HL-60 (cell line): ENCODE results near the gene CEP68.
A peak's percentile ranks its signal among the peaks of the same experiment; 100 is the strongest.

Experiments used
- DNase-seq, 2 experiments: peaks; one replicate each; pipeline ENCODE4 v3.0.0-alpha.2; 2010 to 2020; ENCODE audit warnings: low read depth in 1 of 2, low spot score in 1 of 2
- H3K27ac ChIP-seq: fragments of 250-450 bp; sonication (Bioruptor Pico); replicated peaks from 2 replicates; pipeline ENCODE4 v1.5.1; 2020; ENCODE audit warnings: mild to moderate bottlenecking, moderate library complexity
- H3K27me3 ChIP-seq: fragments of 250-450 bp; sonication (Bioruptor Pico); 2 replicates; pipeline ENCODE4 v1.5.1; 2021; ENCODE audit warnings: mild to moderate bottlenecking, moderate library complexity; ENCODE audit not compliant: insufficient read depth, poor library complexity, severe bottlenecking
- H3K4me3 ChIP-seq: replicated peaks from 2 replicates; pipeline ENCODE4 v1.5.1; 2011; ENCODE audit warnings: mild to moderate bottlenecking, control low read depth, low read length; ENCODE audit not compliant: insufficient read depth
- CTCF ChIP-seq: IDR thresholded peaks from one replicate; pipeline ENCODE4 v1.5.1; 2011; ENCODE audit warnings: low read length, control low read depth, inconsistent platforms; ENCODE audit not compliant: insufficient read depth
- GABPA ChIP-seq: IDR thresholded peaks from 2 replicates; pipeline ENCODE4 v1.6.1; 2012; ENCODE audit warnings: low read depth
- POLR2AphosphoS5 ChIP-seq: IDR thresholded peaks from 2 replicates; pipeline ENCODE4 v1.6.1; 2012; ENCODE audit warnings: low read depth
- REST ChIP-seq: IDR thresholded peaks from 2 replicates; pipeline ENCODE4 v1.6.1; 2012; ENCODE audit warnings: low read depth; ENCODE audit not compliant: insufficient replicate concordance
- SPI1 ChIP-seq: IDR thresholded peaks from 2 replicates; pipeline ENCODE4 v1.6.1; 2012; ENCODE audit warnings: low read depth, mild to moderate bottlenecking, borderline replicate concordance

CEP68 gene

GRCh38 chr2:65017335-65017734 is 38.9 kb upstream of the CEP68 start:
- Histone ChIP-seq H3K27ac (peak overlapping the region; percentile 64), H3K27me3 (no peaks in the 10 kb centered on the region), H3K4me3 (no peak overlapping the region)
- TF ChIP-seq CTCF, result peak; percentile 66
- peak; percentile 93 for TF ChIP-seq SPI1
- no peak for TF ChIP-seq REST
- peak; percentile 57 for TF ChIP-seq GABPA
- TF ChIP-seq POLR2AphosphoS5, result no peak
- DNase-seq, result peak; percentile 65 to 87

GRCh38 chr2:65018141-65018582 is 38.1 kb upstream of the CEP68 start:
- peak overlapping the region; percentile 64 for H3K27ac ChIP-seq
- DNase-seq, result peak; percentile 82 to 92
- TF ChIP-seq GABPA (no peak), POLR2AphosphoS5 (peak; percentile 74), SPI1 (no peak), CTCF (no peak), REST (peak; percentile 31)

GRCh38 chr2:65019010-65019409 is 37.2 kb upstream of the CEP68 start:
- Histone ChIP-seq H3K27me3 (no peaks in the 10 kb centered on the region), H3K27ac (no peak overlapping the region; the same call in 1 of the 2 replicates), H3K4me3 (no peak overlapping the region)
- TF ChIP-seq SPI1, result no peak
- no peak for TF ChIP-seq POLR2AphosphoS5
- no peak for TF ChIP-seq GABPA
- no peak for TF ChIP-seq REST
- TF ChIP-seq CTCF, result no peak
- no peak for DNase-seq

More at GRCh38 chr2:65018141-65018582, 38.1 kb upstream of the CEP68 start:
- Histone ChIP-seq H3K4me3 (no peak overlapping the region), H3K27me3 (no peaks in the 10 kb centered on the region)
